Retinal pigment epithelial cell (primary cell): ENCODE results near the gene TMEM18.

Experiments
- DNase-seq: peaks from one replicate; pipeline ENCODE4 v3.0.0-alpha.2; 2010; ENCODE audit warnings: low read depth
- H3K4me3 ChIP-seq: 2 replicates; pipeline ENCODE4 v1.5.1; 2011; ENCODE audit warnings: mild to moderate bottlenecking, low read length, control low read depth, moderate library complexity
- TF ChIP-seq, protein P1 (sequence below): conservative IDR thresholded peaks from 2 replicates; pipeline ENCODE4 v1.5.1; 2011; ENCODE audit warnings: low read depth, low read length, control low read depth, inconsistent platforms

The TMEM18 gene

GRCh38 chr2:641872-642815 lies 35.1 kb downstream of the TMEM18 start:
- DNase-seq, result no peak
- TF ChIP-seq, protein P1, sequence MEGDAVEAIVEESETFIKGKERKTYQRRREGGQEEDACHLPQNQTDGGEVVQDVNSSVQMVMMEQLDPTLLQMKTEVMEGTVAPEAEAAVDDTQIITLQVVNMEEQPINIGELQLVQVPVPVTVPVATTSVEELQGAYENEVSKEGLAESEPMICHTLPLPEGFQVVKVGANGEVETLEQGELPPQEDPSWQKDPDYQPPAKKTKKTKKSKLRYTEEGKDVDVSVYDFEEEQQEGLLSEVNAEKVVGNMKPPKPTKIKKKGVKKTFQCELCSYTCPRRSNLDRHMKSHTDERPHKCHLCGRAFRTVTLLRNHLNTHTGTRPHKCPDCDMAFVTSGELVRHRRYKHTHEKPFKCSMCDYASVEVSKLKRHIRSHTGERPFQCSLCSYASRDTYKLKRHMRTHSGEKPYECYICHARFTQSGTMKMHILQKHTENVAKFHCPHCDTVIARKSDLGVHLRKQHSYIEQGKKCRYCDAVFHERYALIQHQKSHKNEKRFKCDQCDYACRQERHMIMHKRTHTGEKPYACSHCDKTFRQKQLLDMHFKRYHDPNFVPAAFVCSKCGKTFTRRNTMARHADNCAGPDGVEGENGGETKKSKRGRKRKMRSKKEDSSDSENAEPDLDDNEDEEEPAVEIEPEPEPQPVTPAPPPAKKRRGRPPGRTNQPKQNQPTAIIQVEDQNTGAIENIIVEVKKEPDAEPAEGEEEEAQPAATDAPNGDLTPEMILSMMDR, result no peak

DNA sequence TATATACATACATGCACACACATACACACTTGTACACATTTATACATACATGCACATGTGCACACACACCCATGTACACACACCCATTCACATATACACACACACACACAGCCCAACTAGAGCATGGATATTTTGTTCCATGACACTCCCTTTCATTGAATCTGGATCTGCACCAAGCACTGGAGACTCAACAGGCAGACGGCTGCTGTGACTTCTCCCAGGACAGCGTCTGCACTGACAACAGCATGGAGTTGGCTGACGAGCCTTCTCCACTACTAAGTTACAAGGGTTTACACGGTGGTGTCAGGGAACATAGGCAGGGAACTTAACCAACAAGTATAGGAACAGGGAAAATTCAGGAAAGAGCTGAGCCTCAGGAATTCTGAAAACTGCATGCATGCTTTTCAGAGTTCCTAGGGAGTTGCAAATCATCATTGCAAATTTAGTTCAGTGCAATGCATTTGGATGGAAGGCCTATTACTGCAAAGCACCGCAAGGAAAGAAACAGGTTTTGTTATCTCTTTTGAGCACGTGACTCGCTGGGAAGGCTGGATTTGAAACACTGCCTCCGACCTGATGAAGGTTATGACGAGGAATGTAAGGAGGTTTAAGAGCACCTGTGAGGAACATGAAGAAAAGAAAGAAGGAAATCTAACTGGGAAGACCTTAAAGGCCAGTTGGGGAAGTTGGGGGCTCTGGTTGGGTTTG lies 35.9 kb downstream of the TMEM18 start:
- DNase-seq, result no peak
- H3K4me3 ChIP-seq, result no peak overlapping the region
- TF ChIP-seq, protein P1, result no peak

More at GRCh38 chr2:641872-642815, 35.1 kb downstream of the TMEM18 start:
- no peak overlapping the region for H3K4me3 ChIP-seq

- TF ChIP-seq, protein P1, result no peak
- no peak overlapping the region for H3K4me3 ChIP-seq
- no peak for DNase-seq
These were observed 37.5 kb downstream of the TMEM18 start for GRCh38 chr2:639703-640102.

GRCh38 chr2:637804-638203 lies 39.4 kb downstream of the TMEM18 start:
- TF ChIP-seq, protein P1, result no peak
- DNase-seq, result no peak
- no peak overlapping the region for H3K4me3 ChIP-seq

DNA sequence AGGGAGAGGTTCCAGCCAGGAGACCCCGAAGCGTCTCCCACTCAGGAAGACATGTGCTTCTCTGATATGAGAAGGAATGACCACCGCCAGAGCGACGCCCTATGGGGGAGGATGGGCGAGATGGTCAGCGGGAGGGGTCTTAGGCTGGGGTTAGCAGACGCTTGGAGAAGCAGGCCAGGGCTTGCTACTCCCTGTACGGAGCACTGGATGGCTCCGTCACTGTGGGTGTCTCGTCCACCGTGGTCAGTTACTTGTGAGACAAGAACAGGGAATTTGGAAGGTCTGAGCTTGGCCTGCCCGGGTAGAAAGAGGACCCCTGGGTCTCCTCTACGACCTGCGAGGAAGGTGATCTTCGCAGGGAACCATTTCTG lies 39.8 kb downstream of the TMEM18 start:
- no peak for DNase-seq
- H3K4me3 ChIP-seq, result no peak overlapping the region
- TF ChIP-seq, protein P1, result no peak

DNA sequence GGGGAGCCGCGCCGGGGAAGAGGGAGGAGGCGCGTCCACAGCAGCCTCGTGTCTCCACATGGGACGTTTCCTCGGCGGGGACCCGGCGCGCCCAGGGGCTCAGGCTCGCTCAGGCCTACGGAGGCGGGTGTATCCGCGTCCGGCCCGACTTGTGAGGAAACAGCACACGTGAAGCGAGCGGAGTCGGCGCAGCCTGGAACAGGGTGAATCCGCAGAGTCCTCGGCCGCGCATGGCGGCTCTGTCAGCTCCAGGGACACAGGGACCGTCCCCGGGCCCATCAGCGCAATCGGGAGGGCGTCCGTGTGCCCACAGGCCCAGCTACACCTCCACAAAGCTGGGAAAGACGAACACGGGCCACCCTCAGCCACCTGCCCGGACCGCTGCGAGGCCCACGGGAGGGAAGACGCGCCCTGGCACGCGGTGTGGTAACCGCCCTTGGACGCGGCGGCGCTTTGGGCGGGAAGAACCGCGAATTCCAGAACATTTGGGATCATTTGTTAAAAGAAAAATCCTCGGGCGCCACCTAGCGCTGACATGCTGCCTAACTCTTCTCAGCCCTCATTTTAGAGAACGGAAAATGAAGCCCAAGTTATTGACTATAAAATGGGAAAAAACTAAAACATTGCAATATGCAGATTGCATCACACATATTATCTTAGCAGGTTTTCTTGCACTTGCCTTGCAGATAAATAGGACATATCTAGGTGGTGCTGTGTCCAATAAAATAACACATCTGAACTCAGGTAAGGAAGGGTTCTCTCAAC lies 40.4 kb downstream of the TMEM18 start:
- TF ChIP-seq, protein P1, result peak; percentile 73
- no peak overlapping the region for H3K4me3 ChIP-seq
- peak; percentile 4 for DNase-seq
